Heart left ventricle (tissue), 16 donors: ENCODE data around the gene ARHGAP23. TPM values are rescaled to one million over a fixed set of nuclear protein-coding genes. Genes with fewer than 3 reads are reported as not detected.
A peak's percentile ranks its signal among the peaks of the same experiment; 100 is the strongest.
"Not testable (repeated sequence)": the region's sequence is repeated elsewhere in the genome, so short reads cannot be mapped to it uniquely, and the experiment has no call there.

ENCODE experiments used
- ATAC-seq, 4 donors: fragments of 200-7000 bp; cut with Tn5 transposase; one replicate each; pipeline ENCODE4 v1.9.1; 2020 to 2022; ENCODE audit warnings: moderate library complexity in 4 of 4, mild to moderate bottlenecking in 3 of 4, moderate number of reproducible peaks in 1 of 4
- DNase-seq, 5 donors: peaks; one replicate each; pipeline ENCODE4 v3.0.0-alpha.2; 2020
- H3K27ac ChIP-seq, 12 donors: fragments of 200-600 bp; sonication (generic) in 4 of 12; one replicate each; pipeline versions ENCODE4 v1.5.0 to v1.8.0; 2016 to 2022; ENCODE audit warnings: mild to moderate bottlenecking in 2 of 12
- H3K27me3 ChIP-seq, 9 donors: fragments of 200-600 bp; sonication (generic) in 2 of 9; one replicate each; pipeline versions ENCODE4 v1.5.1 to v1.8.0; 2016 to 2022; ENCODE audit warnings: mild to moderate bottlenecking in 3 of 9
- H3K36me3 ChIP-seq, 9 donors: fragments of 200-600 bp; sonication (generic) in 2 of 9; one replicate each; pipeline versions ENCODE4 v1.5.0 to v1.8.0; 2018 to 2022; ENCODE audit warnings: mild to moderate bottlenecking in 2 of 9
- H3K4me1 ChIP-seq, 12 donors: fragments of 200-600 bp; sonication (generic) in 4 of 12; one replicate each; pipeline versions ENCODE4 v1.5.0 to v1.8.0; 2016 to 2022; ENCODE audit warnings: mild to moderate bottlenecking in 3 of 12
- H3K4me3 ChIP-seq, 12 donors: fragments of 200-600 bp; sonication (generic) in 4 of 12; one replicate each; pipeline versions ENCODE4 v1.5.0 to v1.8.0; 2017 to 2022; ENCODE audit warnings: mild to moderate bottlenecking in 9 of 12, moderate library complexity in 4 of 12
- H3K9me3 ChIP-seq, 12 donors: fragments of 200-600 bp; sonication (generic) in 4 of 12; one replicate each; pipeline versions ENCODE4 v1.5.0 to v1.8.0; 2016 to 2022; ENCODE audit warnings: mild to moderate bottlenecking in 1 of 12
- POLR2A ChIP-seq, 2 donors: fragments of 450-650 bp; IDR thresholded peaks; one replicate each; pipeline ENCODE4 v1.6.1; 2017; ENCODE audit warnings: antibody characterized with exemption in 2 of 2, mild to moderate bottlenecking in 2 of 2, moderate library complexity in 2 of 2
- WGBS, 4 donors: extraction: QIAGEN DNeasy Blood & Tissue Kit in 2 of 4; methylation state at CpG; one replicate each; pipeline versions ENCODE4 v1.1.5 to v1.1.7; 2013 to 2018; 5-methylcytosine and 5-hydroxymethylcytosine counted together
- intact Hi-C, 10 donors: fragments of 100-400 bp; cut with DNase I; formaldehyde crosslinking; loops; one replicate each; pipeline versions ENCODE4 v1.11.1 to v1.14.2; 2022
- polyA plus RNA-seq, 2 donors: library from polyadenylated mRNA; stranded (reverse); fragments of 200-250 nt; gene quantifications; one replicate each; pipeline ENCODE4 v1.2.3, GENCODE V29; 2013
- total RNA-seq, 9 donors: library from RNA; depleted of rRNA in 2 of 9; stranded (reverse); fragments of >200 nt in 2 of 9; fragmentation: NEBNext Ultra II Directional in 3 of 9; extraction: Animal tissue kit (Norgen Biotek cat#: 25700) in 3 of 9; gene quantifications; one replicate each; pipeline versions ENCODE4 v1.1.0 to v1.2.4, GENCODE V29; 2016 to 2023
- TF ChIP-seq, protein P1 (sequence below), 12 donors: fragments of 200-600 bp; sonication (generic) in 4 of 12; IDR thresholded peaks; one replicate each; pipeline versions ENCODE4 v1.5.0 to v1.8.0; 2018 to 2022; ENCODE audit warnings: antibody characterized with exemption in 12 of 12, mild to moderate bottlenecking in 5 of 12
- donor health status: ischemic (EF 13 %, LVEDD 7.1; RV severe dilation, severe dysfunction).
- donor health status: healthy with polysubstance abuse.
- donor health status: DM: no; HTN: yes; CAD: no.
- donor health status: DM: no; HTN: no; CAD: no.
- donor health status: ischemic (EF 25% LVEDD 6.9; RV normal size, moderate dysfunction).
- donor health status: ischemic (EF 25% LVEDD 5.7; RV mildly dilated, moderate dysfunction).
- donor health status: healthy.
- donor health status: DM: yes; HTN: yes; CAD: no.
- donor health status: ischemic (EF 35%, LVEDD 5.7; RV mildly dilated, moderate dysfunction).
- donor health status: nonischemic (EF 11% LVEDD 7.7; RV severe dilation, severe dysfunction).
- donor health status: DM: yes; HTN: yes; CAD: no.
- donor health status: PGD.
- donor health status: ischemic (EF 29% LVEDD 5.4; RV normal size, mild dysfunction).
- donor health status: nonischemic (EF 23%, LVEDD 6.1; RV moderate dilation, normal function).

The ARHGAP23 gene
- total and polyA plus RNA-seq, 11 donors, result 28.0 to 73.1 (median 66.3) TPM

DNA sequence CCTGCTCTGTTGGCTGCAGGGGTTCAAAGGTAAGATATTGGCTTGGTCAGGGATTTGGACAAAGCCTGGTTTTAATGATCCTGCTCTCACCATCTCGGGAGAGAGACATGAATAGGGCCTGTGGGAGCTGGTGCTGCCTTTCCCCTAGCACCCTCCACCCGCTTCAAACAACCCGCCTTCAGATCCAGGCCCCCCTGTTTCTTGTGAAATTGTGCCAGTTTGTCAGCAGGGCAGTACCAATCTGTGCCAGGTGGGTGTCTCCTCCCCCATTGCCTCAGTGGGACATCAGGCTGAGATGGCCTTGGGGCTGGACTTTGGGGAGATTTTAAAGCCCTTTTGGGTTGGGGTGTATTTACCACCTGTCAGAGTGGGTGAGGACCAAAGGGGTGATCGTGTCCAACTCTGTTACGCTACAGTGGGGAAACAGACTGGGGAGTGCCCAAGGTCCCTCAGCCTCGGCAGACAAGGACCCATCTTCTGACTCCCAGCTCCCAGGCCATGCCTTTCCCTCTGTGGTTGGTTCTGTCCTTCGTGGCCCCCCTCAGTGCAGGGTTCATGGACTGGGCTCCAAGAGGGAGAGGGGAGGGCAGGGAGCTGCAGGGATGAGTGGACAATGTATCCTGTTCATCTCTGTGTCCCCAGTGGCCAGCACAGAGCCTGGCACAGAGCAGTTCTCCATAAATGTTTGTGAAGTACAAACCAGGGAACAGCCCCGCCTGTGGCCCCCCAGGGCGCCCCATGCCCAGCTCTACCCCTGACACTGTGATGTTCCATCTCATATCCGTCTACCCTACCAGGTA lies 3.3 kb downstream of the ARHGAP23 start:
- H3K9me3 ChIP-seq, result no peaks in the 10 kb centered on the region
- H3K27ac ChIP-seq, result peak overlapping the region in 9 of 12 donors; percentile 3 to 99 (median 95)
- WGBS, 4 donors, result 75 to 84% (median 77%) methylated on average over 7 to 10 of the region's 10 CpGs
- intact Hi-C loops, result loop anchor here in 1 of 10 donors (5.0 kb wide), 1 partner anchor 36 kb away; no protein-coding TSS in a partner anchor
- TF ChIP-seq, protein P1, sequence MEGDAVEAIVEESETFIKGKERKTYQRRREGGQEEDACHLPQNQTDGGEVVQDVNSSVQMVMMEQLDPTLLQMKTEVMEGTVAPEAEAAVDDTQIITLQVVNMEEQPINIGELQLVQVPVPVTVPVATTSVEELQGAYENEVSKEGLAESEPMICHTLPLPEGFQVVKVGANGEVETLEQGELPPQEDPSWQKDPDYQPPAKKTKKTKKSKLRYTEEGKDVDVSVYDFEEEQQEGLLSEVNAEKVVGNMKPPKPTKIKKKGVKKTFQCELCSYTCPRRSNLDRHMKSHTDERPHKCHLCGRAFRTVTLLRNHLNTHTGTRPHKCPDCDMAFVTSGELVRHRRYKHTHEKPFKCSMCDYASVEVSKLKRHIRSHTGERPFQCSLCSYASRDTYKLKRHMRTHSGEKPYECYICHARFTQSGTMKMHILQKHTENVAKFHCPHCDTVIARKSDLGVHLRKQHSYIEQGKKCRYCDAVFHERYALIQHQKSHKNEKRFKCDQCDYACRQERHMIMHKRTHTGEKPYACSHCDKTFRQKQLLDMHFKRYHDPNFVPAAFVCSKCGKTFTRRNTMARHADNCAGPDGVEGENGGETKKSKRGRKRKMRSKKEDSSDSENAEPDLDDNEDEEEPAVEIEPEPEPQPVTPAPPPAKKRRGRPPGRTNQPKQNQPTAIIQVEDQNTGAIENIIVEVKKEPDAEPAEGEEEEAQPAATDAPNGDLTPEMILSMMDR (IDR thresholded peaks at IDR 0.05), result no peak
- no peak for TF ChIP-seq POLR2A (IDR thresholded peaks at IDR 0.05)
- peaks cover 9 to 84% (median 49%) of the 10 kb centered on the region in 12 donors for H3K4me1 ChIP-seq
- DNase-seq, result no peak
- H3K36me3 ChIP-seq, result no peaks in the 10 kb centered on the region
- no peak for ATAC-seq
- no peaks in the 10 kb centered on the region for H3K27me3 ChIP-seq
- no peak overlapping the region for H3K4me3 ChIP-seq

- Histone ChIP-seq H3K4me3 (no peak overlapping the region), H3K27me3 (no peaks in the 10 kb centered on the region), H3K4me1 (peaks cover 0 to 74% (median 38%) of the 10 kb centered on the region in 12 donors), H3K27ac (peak overlapping the region in 6 of 12 donors; percentile 9 to 76 (median 29)), H3K9me3 (no peaks in the 10 kb centered on the region), H3K36me3 (peaks cover 0 to 3% (median 0%) of the 10 kb centered on the region in 9 donors)
- no peak for DNase-seq
- intact Hi-C loops, result loop anchor here in 1 of 10 donors (5.0 kb wide), 1 partner anchor 33 kb away; no protein-coding TSS in a partner anchor
- peak in 1 of 4 donors; percentile 8 for ATAC-seq
- 68 to 78% (median 74%) methylated on average over 21 of the region's 21 CpGs for WGBS, 4 donors
- TF ChIP-seq, protein P1 (IDR thresholded peaks at IDR 0.05), result no peak
- TF ChIP-seq POLR2A (IDR thresholded peaks at IDR 0.05), result no peak
Observed at GRCh38 chr17:38434178-38434665, 6.0 kb downstream of the ARHGAP23 start.

GRCh38 chr17:38435795-38436194 lies 7.5 kb downstream of the ARHGAP23 start:
- Histone ChIP-seq H3K4me1 (peaks cover 0 to 74% (median 34%) of the 10 kb centered on the region in 12 donors), H3K27ac (peak overlapping the region in 2 of 12 donors; percentile 25 to 76), H3K4me3 (no peak overlapping the region), H3K36me3 (peaks cover 0 to 3% (median 0%) of the 10 kb centered on the region in 9 donors), H3K27me3 (no peaks in the 10 kb centered on the region), H3K9me3 (no peaks in the 10 kb centered on the region)
- intact Hi-C loops, result no loop called here
- TF ChIP-seq, protein P1 (IDR thresholded peaks at IDR 0.05), result no peak
- DNase-seq, result no peak
- 73 to 79% (median 76%) methylated on average over 5 to 9 of the region's 9 CpGs for WGBS, 4 donors
- ATAC-seq, result no peak

GRCh38 chr17:38436386-38436785 lies 8.1 kb downstream of the ARHGAP23 start:
- DNase-seq (no peak), ATAC-seq (no peak)
- no peaks in the 10 kb centered on the region for H3K9me3 ChIP-seq
- peaks cover 0 to 3% (median 0%) of the 10 kb centered on the region in 9 donors for H3K36me3 ChIP-seq
- H3K27me3 ChIP-seq, result no peaks in the 10 kb centered on the region
- intact Hi-C loops, result no loop called here
- peaks cover 0 to 74% (median 30%) of the 10 kb centered on the region in 12 donors for H3K4me1 ChIP-seq
- no peak for TF ChIP-seq POLR2A (IDR thresholded peaks at IDR 0.05)
- TF ChIP-seq, protein P1 (IDR thresholded peaks at IDR 0.05), result no peak
- peak overlapping the region in 2 of 12 donors; percentile 25 to 76 for H3K27ac ChIP-seq
- 58 to 62% (median 60%) methylated on average over 11 of the region's 11 CpGs for WGBS, 4 donors
- H3K4me3 ChIP-seq, result no peak overlapping the region

- H3K9me3 ChIP-seq, ATAC-seq, intact Hi-C loops, H3K27me3 ChIP-seq, H3K27ac ChIP-seq, H3K4me3 ChIP-seq, DNase-seq, H3K36me3 ChIP-seq: not testable (repeated sequence)
- peaks cover 4 to 74% (median 31%) of the 10 kb centered on the region in 12 donors for H3K4me1 ChIP-seq
- WGBS, 4 donors, result 86 to 98% (median 90%) methylated on average over 1 of the region's 1 CpG
Observed at GRCh38 chr17:38437313-38437712, 9.0 kb downstream of the ARHGAP23 start.
